NT2/D1 (cell line): ENCODE measurements around the gene FANCD2.

Source experiments
- SUZ12 ChIP-seq: IDR thresholded peaks from 2 replicates; pipeline ENCODE4 v1.6.1; 2011; ENCODE audit not compliant: insufficient read length, insufficient read depth; ENCODE audit errors: extremely low read depth
- YY1 ChIP-seq: IDR thresholded peaks from 2 replicates; pipeline ENCODE4 v1.6.1; 2011; ENCODE audit not compliant: insufficient read length, insufficient read depth
- ZNF274 ChIP-seq: IDR thresholded peaks from 2 replicates; pipeline ENCODE4 v1.6.1; 2011; ENCODE audit warnings: mild to moderate bottlenecking, low read depth, low read length

- TF ChIP-seq YY1: no peak
- no peak for TF ChIP-seq ZNF274
- TF ChIP-seq SUZ12: no peak
These were observed 4.1 kb upstream of the FANCD2 start for GRCh38 chr3:10021856-10022775.
